K562 (cell line): ENCODE measurements around the gene NTN3. TPM values are rescaled to one million over a fixed set of nuclear protein-coding genes. Genes with fewer than 3 reads are reported as not detected.
A peak's percentile ranks its signal among the peaks of the same experiment; 100 is the strongest.

Source experiments
- CAMTA2 ChIP-seq: fragments of 250-450 bp; sonication (Bioruptor Pico); conservative IDR thresholded peaks from 2 replicates; pipeline ENCODE4 v1.5.1; 2022
- DNMT1 ChIP-seq: fragments of 450-650 bp; IDR thresholded peaks from 2 replicates; pipeline ENCODE4 v1.6.1; 2016; ENCODE audit warnings: antibody characterized with exemption, mild to moderate bottlenecking
- FOXK2 ChIP-seq, 2 experiments: fragments of 450-650 bp; IDR thresholded peaks in 1 of 2; conservative IDR thresholded peaks in 1 of 2; 2 replicates each; pipeline ENCODE4 v1.6.1; 2016; ENCODE audit warnings: low read depth in 2 of 2, mild to moderate bottlenecking in 1 of 2
- FOXP1 ChIP-seq: sonication (generic); formaldehyde crosslinking; IDR thresholded peaks from 2 replicates; pipeline ENCODE4 v1.8.0; 2022; ENCODE audit warnings: mild to moderate bottlenecking, missing genetic modification reagents
- HDAC2 ChIP-seq: fragments of 450-650 bp; IDR thresholded peaks from 2 replicates; pipeline ENCODE4 v1.6.1; 2016; ENCODE audit warnings: mild to moderate bottlenecking
- KLF1 ChIP-seq: fragments of 450-650 bp; IDR thresholded peaks from 2 replicates; pipeline ENCODE4 v1.6.1; 2016; ENCODE audit warnings: missing genetic modification characterization, missing compliant biosample characterization
- KLF16 ChIP-seq: IDR thresholded peaks from 2 replicates; pipeline ENCODE4 v1.6.1; 2016; ENCODE audit warnings: antibody characterized with exemption
- NCOA1 ChIP-seq: fragments of 450-650 bp; IDR thresholded peaks from 2 replicates; pipeline ENCODE4 v1.6.1; 2016; ENCODE audit warnings: low read depth
- NCOA2 ChIP-seq, 2 experiments: fragments of 450-650 bp; IDR thresholded peaks; 2 replicates each; pipeline ENCODE4 v1.6.1; 2018; ENCODE audit warnings: mild to moderate bottlenecking in 2 of 2, moderate library complexity in 1 of 2; ENCODE audit not compliant: partially characterized antibody in 2 of 2
- NFE2 ChIP-seq: IDR thresholded peaks from 2 replicates; pipeline ENCODE4 v1.6.1; 2014; ENCODE audit warnings: antibody characterized with exemption, low read depth
- NFYB ChIP-seq: IDR thresholded peaks from 2 replicates; pipeline ENCODE4 v1.6.1; 2011; ENCODE audit warnings: mild to moderate bottlenecking, moderate library complexity; ENCODE audit not compliant: insufficient read length; ENCODE audit errors: extremely low read depth
- SNRNP70 ChIP-seq: fragments of 200-400 bp; formaldehyde crosslinking; optimal IDR thresholded peaks from 2 replicates; pipeline ENCODE3; 2017; ENCODE audit warnings: low read depth, low read length
- SPI1 ChIP-seq: IDR thresholded peaks from 2 replicates; pipeline ENCODE4 v1.6.1; 2011; ENCODE audit warnings: low read depth, low read length, control low read depth, borderline replicate concordance
- ZNF140 ChIP-seq: fragments of 250-450 bp; sonication (Bioruptor Pico); IDR thresholded peaks from 2 replicates; pipeline ENCODE4 v1.8.0; 2021; ENCODE audit warnings: moderate library complexity, mild to moderate bottlenecking, inconsistent platforms
- ZNF584 ChIP-seq: fragments of 200-800 bp; sonication (Bioruptor generic); IDR thresholded peaks from 2 replicates; pipeline ENCODE4 v1.6.1; 2016; ENCODE audit warnings: low read depth, mild to moderate bottlenecking, missing genetic modification characterization, missing compliant biosample characterization
- ZNF589 ChIP-seq: fragments of 200-800 bp; sonication (Bioruptor generic); IDR thresholded peaks from 2 replicates; pipeline ENCODE4 v1.6.1; 2016; ENCODE audit warnings: low read depth, missing genetic modification characterization, missing compliant biosample characterization
- ZNF668 ChIP-seq: fragments of 250-450 bp; sonication (Bioruptor Pico); IDR thresholded peaks from 2 replicates; pipeline ENCODE4 v1.8.0; 2022; ENCODE audit warnings: mild to moderate bottlenecking, inconsistent platforms
- polyA plus RNA-seq, 8 experiments: library from polyadenylated mRNA; depleted of rRNA in 4 of 8; stranded (reverse) in 5 of 8; unstranded in 3 of 8; fragments of >200 nt; fragmentation: Nextera tagmentation in 2 of 8; fragmentation: Illumina TruSeq in 1 of 8; extraction: Ambion mirVana in 2 of 8; extraction: Trizol in 1 of 8; gene quantifications; 2 replicates each; pipeline versions ENCODE4 v1.2.1 to v1.2.3, GENCODE V29; 2011 to 2014; ENCODE audit warnings: inconsistent platforms in 1 of 8, missing spikeins in 1 of 8
- total RNA-seq, 7 experiments: library from RNA; depleted of rRNA in 6 of 7; stranded (reverse); fragments of >200 nt in 6 of 7; fragmentation: Illumina TruSeq in 2 of 7; extraction: Trizol in 2 of 7; gene quantifications; 2 replicates each; pipeline versions ENCODE4 v1.2.1 to v1.2.3, GENCODE V29; 2011 to 2021; ENCODE audit warnings: low replicate concordance in 1 of 7
- TF ChIP-seq, protein P1 (sequence below): fragments of 200-800 bp; sonication (Bioruptor generic); IDR thresholded peaks from 2 replicates; pipeline ENCODE4 v1.6.1; 2017; ENCODE audit warnings: missing genetic modification characterization, missing compliant biosample characterization
- TF ChIP-seq, protein P2 (sequence below): conservative IDR thresholded peaks from 2 replicates; pipeline ENCODE4 v1.6.1; 2011; ENCODE audit warnings: low read depth, mild to moderate bottlenecking, low read length; ENCODE audit not compliant: control insufficient read depth

NTN3 gene
- total and polyA plus RNA-seq, 9 of the 15 experiments (the other 6 are each of a cell fraction or from before 2014, with no cell fraction given): not detected

DNA sequence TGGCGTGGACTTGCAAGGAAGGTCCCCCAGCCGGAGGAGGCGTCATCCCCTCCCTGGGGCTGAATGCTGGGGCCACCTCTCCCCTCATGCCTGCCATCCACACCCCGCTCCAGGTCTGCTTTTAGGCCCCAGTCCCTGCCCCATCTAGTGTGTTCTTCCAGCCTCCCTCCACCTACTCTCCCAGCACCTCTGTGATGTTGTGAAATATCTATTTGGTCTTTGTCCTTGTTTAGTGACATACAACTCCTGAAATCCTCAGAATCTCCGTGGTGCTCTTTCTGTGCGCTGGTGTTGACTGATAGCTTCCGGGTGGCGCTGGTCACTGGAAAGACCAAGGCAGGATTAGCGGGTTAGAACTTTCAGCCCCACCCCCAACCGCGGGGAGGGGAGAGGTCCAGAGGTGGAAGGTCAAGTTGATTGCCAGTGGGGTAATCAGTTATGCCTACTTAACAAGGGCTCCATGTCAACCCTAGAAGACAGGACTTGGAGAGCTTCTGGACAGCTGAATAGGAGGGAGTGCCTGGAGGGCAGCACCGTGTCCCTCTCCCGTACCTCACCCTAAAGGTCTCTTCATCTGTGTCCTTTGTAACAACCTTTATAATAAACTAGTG, 13.9 kb downstream of the NTN3 start (continued):
- TF ChIP-seq SNRNP70 (no peak), NFE2 (no peak), KLF1 (tag) (no peak), HDAC2 (peak; percentile 54; the same call in 1 of the 2 replicates), NCOA1 (no peak), KLF16 (no peak), FOXK2 (conservative IDR thresholded peaks at IDR 0.05 in 1 of 2, IDR thresholded peaks at IDR 0.05 in 1 of 2; ENCODE audit: low read depth in 2 of 2) (peak; percentile 40 to 61; a peak in 1 of 4 replicates), NCOA2 (IDR thresholded peaks at IDR 0.05; ENCODE audit: partially characterized antibody in 2 of 2) (no peak), ZNF589 (CRISPR knock-in tag) (0 out of 2 replicates have a peak, but pooled peaks have one; percentile 31), ZNF584 (CRISPR knock-in tag) (no peak), FOXP1 (CRISPR knock-in tag) (no peak), ZNF668 (CRISPR knock-in tag) (no peak), NFYB (no peak), DNMT1 (no peak), SPI1 (no peak), CAMTA2 (CRISPR knock-in tag) (no peak), ZNF140 (CRISPR knock-in tag) (no peak)
- TF ChIP-seq, protein P1, sequence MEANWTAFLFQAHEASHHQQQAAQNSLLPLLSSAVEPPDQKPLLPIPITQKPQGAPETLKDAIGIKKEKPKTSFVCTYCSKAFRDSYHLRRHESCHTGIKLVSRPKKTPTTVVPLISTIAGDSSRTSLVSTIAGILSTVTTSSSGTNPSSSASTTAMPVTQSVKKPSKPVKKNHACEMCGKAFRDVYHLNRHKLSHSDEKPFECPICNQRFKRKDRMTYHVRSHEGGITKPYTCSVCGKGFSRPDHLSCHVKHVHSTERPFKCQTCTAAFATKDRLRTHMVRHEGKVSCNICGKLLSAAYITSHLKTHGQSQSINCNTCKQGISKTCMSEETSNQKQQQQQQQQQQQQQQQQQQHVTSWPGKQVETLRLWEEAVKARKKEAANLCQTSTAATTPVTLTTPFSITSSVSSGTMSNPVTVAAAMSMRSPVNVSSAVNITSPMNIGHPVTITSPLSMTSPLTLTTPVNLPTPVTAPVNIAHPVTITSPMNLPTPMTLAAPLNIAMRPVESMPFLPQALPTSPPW (CRISPR knock-in tag): peak; percentile 54
- TF ChIP-seq, protein P2, sequence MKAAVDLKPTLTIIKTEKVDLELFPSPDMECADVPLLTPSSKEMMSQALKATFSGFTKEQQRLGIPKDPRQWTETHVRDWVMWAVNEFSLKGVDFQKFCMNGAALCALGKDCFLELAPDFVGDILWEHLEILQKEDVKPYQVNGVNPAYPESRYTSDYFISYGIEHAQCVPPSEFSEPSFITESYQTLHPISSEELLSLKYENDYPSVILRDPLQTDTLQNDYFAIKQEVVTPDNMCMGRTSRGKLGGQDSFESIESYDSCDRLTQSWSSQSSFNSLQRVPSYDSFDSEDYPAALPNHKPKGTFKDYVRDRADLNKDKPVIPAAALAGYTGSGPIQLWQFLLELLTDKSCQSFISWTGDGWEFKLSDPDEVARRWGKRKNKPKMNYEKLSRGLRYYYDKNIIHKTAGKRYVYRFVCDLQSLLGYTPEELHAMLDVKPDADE: 0 out of 2 replicates have a peak, but pooled peaks have one; percentile 43
